Occipital lobe (tissue), 2 donors: ENCODE measurements around the gene CCDC158. TPM values are rescaled to one million over a fixed set of nuclear protein-coding genes. Genes with fewer than 3 reads are reported as not detected.
"Not testable (repeated sequence)": the region's sequence is repeated elsewhere in the genome, so short reads cannot be mapped to it uniquely, and the experiment has no call there.

Experiments used
- DNase-seq: peaks from one replicate; lab custom pipeline; 2025; lab: John Stamatoyannopoulos, UW
- total RNA-seq: library from RNA; depleted of rRNA; stranded (reverse); fragments of >200 nt; gene quantifications from one replicate; pipeline ENCODE4 v1.2.3, GENCODE V29; 2014

CCDC158 gene
- total RNA-seq, 1 donor from 2014 or later = 4.2 TPM

GRCh38 chr4:76311896-76312331 lies 109.0 kb downstream of the CCDC158 start:
- DNase-seq = no peak

- no peak for DNase-seq
Measured at GRCh38 chr4:76310683-76311082, 110.3 kb downstream of the CCDC158 start.

GRCh38 chr4:76309939-76310550 lies 110.9 kb downstream of the CCDC158 start:
- no peak for DNase-seq

- no peak for DNase-seq
Measured at GRCh38 chr4:76308548-76308947, 112.4 kb downstream of the CCDC158 start.

- no peak for DNase-seq
Measured at GRCh38 chr4:76307660-76308014, 113.3 kb downstream of the CCDC158 start.

- DNase-seq = no peak
Measured at GRCh38 chr4:76306882-76307659, 113.9 kb downstream of the CCDC158 start.

GRCh38 chr4:76305971-76306881 lies 114.7 kb downstream of the CCDC158 start, which contains the start of gene STBD1:
Gene STBD1, plus strand, starts transcription at chr4:76306733. Its CDS starts 37 bp downstream, at chr4:76306770.
- DNase-seq = peak; percentile 37

- no peak for DNase-seq
Measured at GRCh38 chr4:76305033-76305687, 115.8 kb downstream of the CCDC158 start.

- no peak for DNase-seq
Measured at GRCh38 chr4:76302826-76303438, 118.0 kb downstream of the CCDC158 start.

- DNase-seq = no peak
Measured at GRCh38 chr4:76301775-76302162, 119.2 kb downstream of the CCDC158 start.

GRCh38 chr4:76301068-76301774 lies 119.7 kb downstream of the CCDC158 start:
- DNase-seq = no peak

- no peak for DNase-seq
Measured at GRCh38 chr4:76300012-76300411, 120.9 kb downstream of the CCDC158 start.

- DNase-seq = no peak
Measured at GRCh38 chr4:76298227-76298626, 122.7 kb downstream of the CCDC158 start.

- no peak for DNase-seq
Measured at GRCh38 chr4:76296286-76296820, 124.6 kb downstream of the CCDC158 start.

GRCh38 chr4:76293772-76294171 lies 127.2 kb downstream of the CCDC158 start:
- no peak for DNase-seq

GRCh38 chr4:76292730-76293129 lies 128.2 kb downstream of the CCDC158 start:
- no peak for DNase-seq

- not testable (repeated sequence) for DNase-seq
Measured at GRCh38 chr4:76287811-76288210, 133.1 kb downstream of the CCDC158 start.

GRCh38 chr4:76283900-76284299 lies 137.0 kb downstream of the CCDC158 start:
- DNase-seq = no peak

GRCh38 chr4:76282941-76283689 lies 137.8 kb downstream of the CCDC158 start:
- no peak for DNase-seq
